HFF-Myc (cell line): ENCODE measurements around the gene LRRIQ1.

Experiments used
- DNase-seq: peaks from one replicate; pipeline ENCODE4 v3.0.0-alpha.2; 2011; ENCODE audit warnings: low read depth; ENCODE audit errors: extremely low read depth
- H3K4me3 ChIP-seq: replicated peaks from 2 replicates; pipeline ENCODE4 v1.5.1; 2011; ENCODE audit warnings: low read depth, mild to moderate bottlenecking, control low read depth, low read length
- TF ChIP-seq, protein P1 (sequence below): IDR thresholded peaks from 2 replicates; pipeline ENCODE4 v1.5.1; 2012; ENCODE audit warnings: mild to moderate bottlenecking, low read depth, low read length, control low read depth; ENCODE audit errors: missing control alignments

Gene LRRIQ1

DNA sequence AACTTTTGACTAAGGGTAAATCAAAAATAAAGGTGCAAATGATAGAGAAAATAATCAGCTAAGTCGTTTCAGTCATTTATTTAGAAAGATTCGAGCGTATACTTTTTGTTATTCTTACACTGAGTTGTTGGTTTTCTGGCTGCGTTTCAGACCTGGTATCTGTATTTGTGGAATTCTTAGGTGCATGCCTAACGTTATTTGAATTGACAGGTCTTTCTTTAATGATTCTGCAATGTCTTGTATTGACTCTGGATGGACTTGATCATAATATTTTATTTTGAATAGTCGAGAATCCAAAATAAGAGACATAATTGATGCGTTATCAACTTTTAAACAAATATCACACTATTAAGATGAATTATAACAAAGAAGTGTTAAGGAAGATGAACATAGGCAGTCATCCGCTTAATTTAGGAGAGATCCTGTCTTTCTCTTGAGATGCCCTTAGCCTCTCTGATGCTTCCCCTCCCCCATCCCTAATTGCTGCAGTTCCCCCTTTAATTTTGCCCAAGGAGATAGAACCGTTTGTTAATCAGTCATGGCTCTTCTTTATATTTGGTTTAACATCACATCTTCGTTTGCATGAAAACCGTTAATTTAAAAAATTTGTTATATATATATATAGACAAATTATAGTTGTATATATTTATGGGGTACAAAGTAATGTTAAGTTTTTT is 245.6 kb downstream of the LRRIQ1 start:
- TF ChIP-seq, protein P1, sequence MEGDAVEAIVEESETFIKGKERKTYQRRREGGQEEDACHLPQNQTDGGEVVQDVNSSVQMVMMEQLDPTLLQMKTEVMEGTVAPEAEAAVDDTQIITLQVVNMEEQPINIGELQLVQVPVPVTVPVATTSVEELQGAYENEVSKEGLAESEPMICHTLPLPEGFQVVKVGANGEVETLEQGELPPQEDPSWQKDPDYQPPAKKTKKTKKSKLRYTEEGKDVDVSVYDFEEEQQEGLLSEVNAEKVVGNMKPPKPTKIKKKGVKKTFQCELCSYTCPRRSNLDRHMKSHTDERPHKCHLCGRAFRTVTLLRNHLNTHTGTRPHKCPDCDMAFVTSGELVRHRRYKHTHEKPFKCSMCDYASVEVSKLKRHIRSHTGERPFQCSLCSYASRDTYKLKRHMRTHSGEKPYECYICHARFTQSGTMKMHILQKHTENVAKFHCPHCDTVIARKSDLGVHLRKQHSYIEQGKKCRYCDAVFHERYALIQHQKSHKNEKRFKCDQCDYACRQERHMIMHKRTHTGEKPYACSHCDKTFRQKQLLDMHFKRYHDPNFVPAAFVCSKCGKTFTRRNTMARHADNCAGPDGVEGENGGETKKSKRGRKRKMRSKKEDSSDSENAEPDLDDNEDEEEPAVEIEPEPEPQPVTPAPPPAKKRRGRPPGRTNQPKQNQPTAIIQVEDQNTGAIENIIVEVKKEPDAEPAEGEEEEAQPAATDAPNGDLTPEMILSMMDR, result no peak
- H3K4me3 ChIP-seq, result no peak overlapping the region; the same call in 1 of the 2 replicates
- DNase-seq, result no peak

DNA sequence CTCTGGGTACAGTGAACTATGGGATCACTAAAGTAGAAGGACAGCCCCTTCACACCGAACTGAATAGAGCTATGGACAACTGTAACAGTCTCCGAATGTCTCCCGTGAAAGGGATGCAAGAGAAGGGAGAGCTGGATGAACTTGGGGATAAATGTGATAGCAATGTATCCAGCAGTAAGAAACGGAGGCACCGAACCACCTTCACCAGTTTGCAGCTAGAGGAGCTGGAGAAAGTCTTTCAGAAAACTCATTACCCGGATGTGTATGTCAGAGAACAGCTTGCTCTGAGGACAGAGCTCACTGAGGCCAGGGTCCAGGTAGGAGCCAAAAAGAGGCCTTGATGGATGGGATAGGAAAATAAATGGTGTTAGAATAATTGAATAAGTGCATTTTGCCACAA is 247.4 kb downstream of the LRRIQ1 start:
- no peak overlapping the region for H3K4me3 ChIP-seq
- no peak for DNase-seq
- TF ChIP-seq, protein P1, result no peak
